GM19328 (cell line): ENCODE measurements around the gene NCKAP5L.
"Not testable (repeated sequence)": the region's sequence is repeated elsewhere in the genome, so short reads cannot be mapped to it uniquely, and the experiment has no call there.

Source experiments
- ATAC-seq: cut with Tn5 transposase; IDR thresholded peaks from one replicate; pipeline ENCODE4 v1.9.1; 2021; ENCODE audit warnings: mild to moderate bottlenecking, moderate library complexity; ENCODE audit not compliant: unreplicated experiment

NCKAP5L gene

DNA sequence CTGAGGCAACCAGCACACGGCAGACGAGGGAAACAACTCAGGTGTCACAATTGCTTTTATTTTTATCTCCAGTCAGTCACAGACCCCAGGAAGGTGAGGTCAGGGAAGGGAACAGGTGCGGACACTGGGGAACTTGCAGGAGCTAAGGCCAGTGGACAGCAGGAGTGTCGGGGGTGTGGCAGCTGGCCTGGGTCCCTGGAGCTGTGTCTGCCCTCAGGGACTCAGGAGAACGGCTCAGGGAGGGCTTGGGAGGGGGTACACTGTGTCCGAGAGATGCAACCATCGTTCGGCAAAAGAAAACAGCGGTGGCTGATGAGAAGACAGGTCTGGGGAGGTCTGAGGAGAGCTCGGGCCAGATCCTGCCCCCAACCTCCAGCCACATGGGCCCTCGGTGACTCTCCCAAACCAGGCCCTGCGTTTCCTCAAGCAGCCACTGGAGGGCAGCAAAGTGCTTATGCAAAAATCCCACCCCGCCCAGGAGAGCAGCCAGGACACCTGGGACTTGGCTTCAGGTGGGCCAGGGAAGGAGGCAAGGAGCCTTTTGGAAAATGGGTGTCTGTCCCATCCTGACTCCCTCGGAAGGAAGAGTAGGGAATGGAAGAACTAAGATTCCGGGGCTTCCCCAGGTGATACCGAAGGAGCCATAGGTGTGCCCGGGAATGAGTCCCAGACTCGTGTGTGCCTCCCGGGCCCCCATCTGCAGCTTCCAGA is 38.8 kb upstream of the NCKAP5L start:
- ATAC-seq = no peak

DNA sequence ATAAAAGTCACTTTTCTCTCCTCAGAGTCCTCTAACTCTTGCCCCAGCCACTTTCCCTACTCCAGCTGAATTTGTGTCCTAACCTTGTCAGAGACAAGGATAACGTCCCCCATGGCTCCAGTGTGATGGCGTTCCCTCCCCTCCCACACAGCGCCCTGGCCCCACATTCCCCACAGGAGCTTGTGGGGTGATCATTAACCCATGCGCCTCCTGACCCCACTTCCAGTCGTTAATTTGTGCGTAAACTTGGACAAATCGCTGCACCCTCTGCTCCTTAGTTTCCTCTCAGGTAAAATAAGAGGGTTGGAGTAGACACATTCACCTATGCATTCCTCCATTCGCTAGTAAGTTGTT is 37.5 kb upstream of the NCKAP5L start:
- ATAC-seq = no peak

DNA sequence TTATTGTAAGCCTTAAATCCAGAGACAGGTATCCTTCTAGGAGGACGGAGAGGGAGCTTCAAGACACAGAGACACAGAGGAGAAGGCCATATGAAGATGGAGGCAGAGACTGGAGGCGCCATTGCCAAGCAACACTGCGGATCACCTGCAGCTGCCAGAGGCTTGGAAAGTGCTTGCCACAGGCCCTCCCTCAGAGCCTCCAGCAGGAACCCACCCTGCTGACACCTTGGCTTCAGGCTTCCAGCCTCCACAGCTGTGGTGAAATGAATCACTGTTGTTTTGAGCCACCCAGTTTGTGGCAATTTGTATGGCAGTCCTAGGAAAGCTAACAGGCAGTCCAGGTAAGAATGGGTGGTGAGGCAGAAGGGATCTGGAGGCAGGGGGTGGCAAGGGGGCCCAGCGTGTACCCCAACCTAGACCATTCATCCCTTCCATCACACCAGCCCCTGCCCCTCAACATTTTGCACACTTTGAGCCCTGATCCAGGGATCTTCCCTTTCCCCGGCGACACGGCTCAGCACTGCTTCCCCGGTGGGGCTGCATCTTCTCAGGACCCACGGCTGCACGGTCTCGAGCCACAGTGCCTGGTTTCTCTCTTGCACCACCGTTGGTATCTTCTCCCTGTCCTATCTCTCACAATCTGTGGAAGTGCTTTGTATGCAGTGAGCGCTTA is 37.0 kb upstream of the NCKAP5L start:
- ATAC-seq = no peak

DNA sequence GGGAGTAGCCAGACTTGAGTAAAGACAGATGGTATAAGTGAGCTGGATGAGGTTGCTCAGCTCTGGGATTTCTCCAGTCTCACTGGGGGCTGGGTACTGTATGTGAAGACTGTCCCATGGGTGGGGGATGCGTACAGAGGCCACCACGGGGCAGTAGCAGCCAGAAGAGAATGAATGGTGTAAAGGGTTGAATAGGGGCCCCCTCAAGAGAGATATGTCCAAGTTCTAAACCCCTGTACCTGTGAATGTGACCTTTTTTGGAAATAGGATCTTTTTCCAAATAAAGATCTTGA is 36.5 kb upstream of the NCKAP5L start:
- ATAC-seq = no peak

DNA sequence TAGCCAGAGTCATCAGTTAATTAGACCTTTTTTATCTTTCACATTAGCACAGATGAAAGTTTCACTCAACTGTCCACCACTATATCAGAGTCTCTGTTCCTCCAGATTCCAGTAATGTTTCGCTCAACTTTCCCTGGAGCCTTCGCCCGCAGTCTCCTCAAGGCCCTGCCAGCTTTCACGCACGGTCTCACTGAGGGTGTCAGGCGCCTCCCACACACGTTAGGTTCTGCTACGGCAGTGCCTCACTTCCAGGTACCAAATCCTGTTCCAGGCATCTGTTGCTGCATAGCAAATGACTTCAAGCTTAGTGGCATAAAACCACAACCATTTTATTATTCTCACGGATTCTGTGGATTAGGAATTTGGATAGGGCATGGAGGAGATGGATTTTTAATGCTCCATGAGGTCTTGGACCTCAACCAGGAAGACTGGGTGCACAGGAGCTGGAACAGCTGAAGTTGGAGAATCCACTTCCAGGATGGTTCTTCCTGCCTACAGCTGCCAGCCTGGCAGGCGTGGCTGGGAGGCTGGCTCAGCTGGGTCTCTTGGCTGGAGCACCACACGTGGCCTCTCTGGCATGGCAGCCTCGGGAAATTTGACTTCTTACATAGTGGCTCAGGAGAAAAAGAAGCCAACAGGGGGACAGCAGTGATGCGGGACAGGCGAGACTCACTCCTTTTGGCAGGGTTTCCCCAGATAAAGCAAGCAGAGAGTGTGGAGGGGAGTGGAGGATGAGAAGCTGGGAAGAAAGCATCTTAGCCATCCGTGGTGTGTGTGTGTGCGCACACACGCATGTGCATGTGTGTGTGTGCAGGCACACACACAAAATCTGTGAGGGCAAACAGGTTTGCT is 36.0 kb upstream of the NCKAP5L start:
- ATAC-seq = no peak

DNA sequence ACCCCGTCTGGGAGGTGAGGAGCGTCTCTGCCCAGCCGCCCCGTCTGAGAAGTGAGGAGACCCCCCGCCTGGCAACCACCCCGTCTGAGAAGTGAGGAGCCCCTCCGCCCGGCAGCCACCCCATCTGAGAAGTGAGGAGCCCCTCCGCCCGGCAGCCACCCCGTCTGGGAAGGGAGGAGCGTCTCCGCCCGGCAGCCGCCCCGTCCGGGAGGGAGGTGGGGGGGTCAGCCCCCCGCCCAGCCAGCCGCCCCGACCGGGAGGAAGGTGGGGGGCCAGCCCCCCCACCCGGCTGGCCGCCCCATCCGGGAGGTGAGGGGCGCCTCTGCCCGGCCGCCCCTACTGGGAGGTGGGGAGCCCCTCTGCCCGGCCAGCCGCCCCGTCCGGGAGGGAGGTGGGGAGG is 32.7 kb upstream of the NCKAP5L start:
- not testable (repeated sequence) for ATAC-seq

DNA sequence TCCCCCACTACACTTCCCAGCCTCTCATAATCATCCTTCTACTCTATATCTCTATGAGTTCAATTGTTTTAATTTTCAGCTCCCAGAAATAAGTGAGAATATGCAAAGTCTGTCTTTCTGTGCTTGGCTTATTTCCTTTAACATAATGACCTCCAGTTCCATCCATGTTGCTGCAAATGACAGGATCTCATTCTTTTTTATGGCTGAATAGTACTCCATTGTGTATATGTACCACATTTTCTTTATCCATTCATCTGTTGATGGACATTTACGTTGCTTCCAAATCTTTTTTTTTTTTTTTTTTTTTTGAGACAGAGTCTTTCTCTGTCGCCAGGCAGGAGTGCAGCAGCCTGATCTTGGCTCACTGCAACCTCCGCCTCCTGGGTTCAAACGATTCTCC is 27.7 kb upstream of the NCKAP5L start:
- not testable (repeated sequence) for ATAC-seq

DNA sequence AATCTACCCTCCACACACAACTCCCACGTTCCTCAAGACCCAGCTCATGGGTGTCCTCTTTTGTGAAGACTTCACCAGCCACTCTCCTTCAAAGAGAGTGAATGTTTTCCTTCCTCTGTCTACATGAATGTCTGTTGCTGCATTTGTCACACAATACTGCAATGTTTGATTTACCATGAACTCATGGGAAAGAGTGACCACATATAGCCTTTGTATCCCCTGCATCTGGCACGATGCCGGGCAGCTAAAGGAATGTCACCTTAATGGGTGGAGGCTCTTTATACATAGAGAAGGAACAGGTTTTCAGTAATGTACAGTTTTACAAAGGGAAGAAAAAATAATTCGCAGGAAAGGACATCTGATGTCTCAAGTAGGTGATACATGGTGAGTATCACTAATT is 26.8 kb upstream of the NCKAP5L start:
- ATAC-seq = no peak

DNA sequence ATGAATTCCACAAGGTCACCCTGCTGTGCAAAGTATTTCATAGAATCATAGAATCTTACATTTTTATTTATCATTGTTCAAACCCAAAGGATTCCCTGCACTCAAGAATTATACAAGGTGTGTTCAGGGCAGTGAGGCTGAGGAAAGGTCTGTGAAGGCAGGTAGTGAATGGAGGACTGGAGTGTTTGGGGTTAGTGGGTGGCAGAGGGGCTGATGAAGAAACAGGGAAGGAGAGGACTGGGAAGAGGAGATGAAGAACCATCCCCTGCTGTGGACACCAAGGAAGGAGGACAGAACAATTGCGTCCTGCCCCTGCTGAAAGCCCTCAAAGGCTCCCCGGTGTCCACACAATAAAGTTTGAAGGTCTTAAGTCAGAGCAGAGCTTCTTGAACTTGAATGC is 25.5 kb upstream of the NCKAP5L start:
- no peak for ATAC-seq

DNA sequence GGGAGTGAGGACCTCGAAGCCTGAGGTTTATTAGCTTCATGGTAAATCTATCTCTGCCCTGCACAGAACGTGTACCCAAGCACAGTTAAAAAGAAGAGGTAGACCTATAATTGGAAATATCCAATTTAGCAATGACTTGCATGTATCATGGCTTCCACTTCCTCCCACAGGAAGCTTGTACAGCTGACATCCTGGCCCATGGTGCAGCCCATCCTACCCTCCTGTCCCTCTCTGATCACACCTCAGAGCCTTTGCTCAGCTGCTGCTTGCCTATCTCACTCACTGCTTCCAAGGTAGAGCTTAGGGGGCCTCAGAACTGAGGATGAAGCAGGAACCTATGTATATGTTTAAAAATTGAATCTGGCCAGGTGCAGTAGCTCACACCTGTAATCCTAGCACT is 18.9 kb upstream of the NCKAP5L start:
- ATAC-seq = no peak

DNA sequence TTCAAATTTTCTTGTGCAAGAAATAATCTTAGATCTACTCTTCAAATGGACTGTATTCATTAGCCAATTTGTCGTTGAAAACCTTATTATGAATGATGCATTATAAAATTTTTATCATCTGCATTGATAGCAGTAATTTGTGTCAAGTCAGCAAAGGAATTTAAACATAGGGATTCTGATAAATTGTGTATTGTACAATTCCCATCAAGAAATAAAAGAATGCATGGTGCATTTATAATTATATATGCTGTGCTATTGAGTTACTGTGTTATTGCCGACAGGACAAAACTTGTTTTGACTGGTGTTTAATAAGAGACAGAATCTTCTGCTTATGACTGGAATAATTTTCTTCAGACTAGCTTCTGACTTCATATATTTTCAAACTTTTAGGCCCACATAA is 17.8 kb upstream of the NCKAP5L start:
- ATAC-seq = no peak

DNA sequence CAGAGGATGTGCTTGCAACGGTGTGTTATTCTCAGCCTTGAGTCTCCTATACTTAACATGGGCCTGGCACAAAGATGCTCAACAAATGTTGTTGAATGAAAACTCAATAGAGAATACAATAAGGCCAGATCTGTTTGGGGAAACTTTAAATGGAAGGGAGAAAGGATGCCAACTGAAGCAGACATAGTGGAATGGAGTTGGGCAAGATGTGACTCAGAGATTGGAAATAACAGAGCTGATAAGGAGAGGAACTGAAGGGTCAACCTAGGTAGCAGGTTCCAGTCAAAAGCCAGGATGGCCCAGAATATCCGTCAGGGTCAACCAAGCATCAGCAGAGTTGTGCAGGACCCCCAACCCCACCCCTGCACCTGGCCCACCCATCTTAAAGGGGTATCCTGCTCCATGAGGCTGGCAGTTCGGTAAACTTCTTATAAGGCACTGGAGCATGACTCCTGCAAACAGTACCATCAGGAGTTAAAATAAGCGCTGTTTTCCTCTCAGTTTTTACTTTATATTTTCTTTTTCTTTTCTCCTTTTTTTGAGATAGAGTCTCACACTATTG is 15.7 kb upstream of the NCKAP5L start:
- no peak for ATAC-seq

DNA sequence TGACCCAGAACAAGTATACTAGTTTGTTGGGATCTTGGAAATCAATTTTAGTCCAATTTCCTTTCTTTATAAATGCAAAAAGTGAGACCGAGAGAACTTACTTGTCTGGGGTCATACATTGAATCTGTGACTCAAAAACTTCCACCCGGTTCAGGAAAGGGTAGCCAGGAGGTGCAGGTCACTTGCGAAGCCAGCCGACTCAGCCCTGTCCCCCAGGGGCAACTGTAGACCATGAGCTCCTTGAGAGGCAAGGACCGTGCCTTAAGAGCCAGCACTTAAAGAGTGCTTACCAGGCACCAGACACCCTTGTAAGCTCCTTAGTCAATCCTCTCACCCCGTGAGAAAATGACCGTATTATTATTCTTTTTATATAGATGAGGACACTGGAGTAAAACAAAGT is 15.2 kb upstream of the NCKAP5L start:
- ATAC-seq = no peak

DNA sequence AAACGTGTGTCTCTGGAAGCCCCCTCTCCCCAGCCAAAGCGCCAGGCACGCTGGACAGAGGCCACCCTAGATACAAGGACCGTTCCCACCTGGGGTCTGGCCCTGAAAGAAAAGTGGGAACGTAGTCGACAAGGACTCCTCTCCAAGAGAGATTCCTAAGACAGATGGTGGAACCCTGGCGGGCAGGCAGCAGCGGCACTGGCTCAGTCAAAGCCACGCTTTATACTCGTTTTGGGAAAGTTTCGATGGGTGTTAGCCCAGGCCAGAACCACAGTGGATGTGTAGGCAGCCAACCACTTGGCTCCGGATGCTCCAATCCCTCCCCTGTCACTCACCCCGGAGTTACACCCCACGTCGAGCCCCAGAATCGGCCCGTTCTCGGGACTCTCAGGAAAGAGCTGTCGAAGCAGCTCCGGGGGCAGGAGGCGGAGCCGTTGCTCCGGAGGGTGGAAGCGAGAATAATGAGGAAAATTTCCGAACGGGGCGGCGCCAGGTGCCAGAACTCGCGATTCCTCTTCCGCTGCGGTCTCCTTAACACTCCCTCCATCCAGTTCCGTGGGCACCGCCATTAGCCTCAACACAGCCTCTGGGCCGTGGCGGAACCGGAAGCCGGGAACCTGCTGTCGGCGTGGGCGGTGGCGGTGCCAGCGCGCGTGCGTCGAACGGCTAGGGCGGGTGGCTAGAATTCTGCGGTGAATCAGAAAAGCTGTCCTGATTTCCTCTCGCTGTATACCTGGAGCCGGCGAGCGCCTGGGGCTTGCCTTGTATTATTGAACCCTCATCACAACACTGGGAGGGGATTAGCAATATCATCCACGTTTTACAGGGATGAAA is 14.5 kb upstream of the NCKAP5L start, which contains the start of gene BCDIN3D:
Gene BCDIN3D (minus strand): TSS at position 588 of the 834 bp plus-strand sequence. CDS start 19 bp downstream, at position 569.
- peak; percentile 73 for ATAC-seq

DNA sequence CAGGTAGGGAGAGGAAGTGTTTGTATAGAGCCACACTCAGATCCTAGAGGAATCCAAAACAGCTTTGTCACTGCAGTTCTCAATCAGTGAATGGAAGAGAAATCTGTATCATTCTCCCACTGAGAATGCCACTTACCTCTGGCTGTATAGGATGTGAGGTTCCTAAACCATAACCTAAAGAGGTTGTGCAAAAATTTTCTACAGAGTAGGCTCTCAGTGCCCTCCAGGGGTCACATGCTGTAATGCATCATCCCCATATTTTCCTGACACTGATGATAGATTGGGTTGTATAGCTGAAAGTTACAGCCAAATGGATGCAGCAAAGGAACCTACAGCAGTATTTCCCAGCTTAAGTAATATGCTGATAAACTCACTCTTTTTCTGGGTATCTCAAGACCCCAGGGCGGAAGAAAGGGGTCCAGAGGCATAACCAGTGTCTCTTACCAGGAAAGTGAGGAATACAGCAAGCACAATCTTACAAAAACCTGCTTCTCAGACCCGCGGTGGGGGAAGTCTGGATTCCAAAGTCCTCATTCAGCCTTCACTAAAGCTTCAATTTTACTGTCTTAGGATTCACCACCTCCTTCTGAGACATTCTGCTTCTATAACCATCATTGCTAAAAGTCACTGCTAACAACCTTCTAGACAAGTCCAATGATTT is 10.9 kb upstream of the NCKAP5L start:
- ATAC-seq = no peak

DNA sequence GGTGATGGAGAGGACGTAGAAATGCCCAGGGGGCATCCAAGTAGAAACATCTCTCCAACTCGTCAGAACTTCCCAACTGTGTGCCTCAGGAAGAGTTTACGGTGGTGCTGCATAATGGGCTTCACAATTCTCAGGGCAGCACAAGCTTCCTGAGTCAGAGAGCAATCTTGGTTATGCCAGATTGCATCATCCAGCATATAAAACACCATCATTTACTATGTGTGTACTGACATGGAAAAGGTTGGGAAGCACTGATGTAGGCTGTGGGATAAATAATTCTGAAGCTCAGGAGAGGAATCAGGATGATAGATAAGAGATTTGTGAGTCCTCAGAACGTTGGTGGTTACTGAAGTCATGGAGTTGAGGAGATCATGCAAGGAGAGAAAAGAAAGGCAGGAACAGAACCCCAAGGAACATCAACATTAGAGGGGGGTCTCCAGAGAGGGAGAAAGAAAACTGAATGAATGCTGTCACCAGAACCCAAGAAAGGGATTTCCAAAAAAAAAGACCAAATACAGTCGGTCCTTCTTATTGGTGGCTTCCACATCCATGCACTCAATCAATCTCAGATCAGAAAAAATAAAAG is 4.7 kb upstream of the NCKAP5L start:
- no peak for ATAC-seq

DNA sequence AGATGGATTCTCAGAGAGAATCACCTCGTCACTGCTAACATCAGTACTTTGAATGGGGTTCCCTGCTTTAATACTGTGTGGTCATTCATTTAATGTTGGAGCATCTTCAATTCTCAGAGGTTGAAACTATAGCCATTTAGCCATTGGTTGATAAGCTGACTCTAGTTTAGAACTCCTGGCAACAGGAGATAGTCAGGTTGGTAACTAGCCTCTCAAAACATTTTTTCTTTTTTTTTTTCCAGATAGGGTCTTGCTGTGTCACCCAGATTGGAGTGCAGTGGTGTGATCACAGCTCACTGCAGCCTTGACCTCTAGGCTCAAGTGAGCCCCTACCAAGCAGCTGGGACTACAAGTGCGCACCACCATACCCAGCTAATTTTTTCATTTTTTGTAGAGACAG is 3.5 kb upstream of the NCKAP5L start:
- ATAC-seq = no peak

DNA sequence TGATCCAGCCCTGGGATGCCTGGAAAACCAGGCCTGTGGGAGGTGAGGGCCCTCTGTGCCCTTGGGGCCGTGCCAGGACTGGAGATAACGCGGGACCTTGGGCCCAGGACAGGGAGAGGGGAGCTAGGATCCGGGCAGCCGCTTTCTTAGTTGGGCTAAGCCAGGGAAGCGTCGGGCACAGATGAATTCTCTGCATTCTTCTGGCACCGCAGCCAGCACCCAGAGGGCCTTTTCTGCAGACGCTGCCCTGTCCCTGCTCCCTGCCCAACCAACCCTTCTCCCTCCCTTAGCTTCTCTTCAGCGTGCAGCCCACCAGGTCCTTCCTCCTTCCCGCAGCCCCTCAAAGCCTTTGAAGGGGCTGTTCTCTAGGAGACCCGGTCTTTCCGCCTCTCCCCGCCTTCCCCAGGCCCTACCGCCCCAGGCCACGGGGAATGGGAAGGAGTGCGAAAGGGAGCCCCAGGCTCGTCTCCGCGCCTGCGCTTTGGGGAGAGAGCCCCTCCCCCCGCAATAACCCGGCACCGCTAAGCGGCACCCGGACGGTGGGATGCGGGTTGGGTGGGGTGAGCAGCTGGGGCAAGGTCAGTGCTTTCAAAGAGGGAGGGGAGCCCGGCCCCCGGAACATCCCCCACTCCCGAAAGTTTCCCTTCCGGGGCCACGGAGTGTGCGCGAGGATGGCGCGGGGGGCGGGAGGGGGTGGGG is 663 bp downstream of the NCKAP5L start:
- ATAC-seq = peak; percentile 7

DNA sequence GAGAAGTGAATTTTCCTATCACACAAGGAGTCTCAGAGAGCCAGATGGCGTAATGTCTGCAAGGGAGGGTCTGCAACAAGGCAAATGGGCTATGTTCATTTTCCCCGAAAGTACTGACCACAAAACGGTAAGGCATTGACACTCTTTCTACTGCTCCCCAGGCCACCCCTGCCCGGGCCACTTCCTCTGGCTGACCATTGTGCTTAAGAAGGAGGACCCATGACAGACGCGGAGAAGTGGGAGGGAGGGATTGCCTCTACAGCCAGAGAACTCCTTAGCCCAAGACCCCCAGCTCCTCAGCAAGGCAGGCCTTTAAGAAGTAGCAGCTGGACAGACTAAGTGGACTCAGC is 1.2 kb downstream of the NCKAP5L start:
- no peak for ATAC-seq
